ENCODE measurements around the gene HSPB7.
"Not testable (repeated sequence)": the region's sequence is repeated elsewhere in the genome, so short reads cannot be mapped to it uniquely, and the experiment has no call there.

Gene HSPB7

DNA sequence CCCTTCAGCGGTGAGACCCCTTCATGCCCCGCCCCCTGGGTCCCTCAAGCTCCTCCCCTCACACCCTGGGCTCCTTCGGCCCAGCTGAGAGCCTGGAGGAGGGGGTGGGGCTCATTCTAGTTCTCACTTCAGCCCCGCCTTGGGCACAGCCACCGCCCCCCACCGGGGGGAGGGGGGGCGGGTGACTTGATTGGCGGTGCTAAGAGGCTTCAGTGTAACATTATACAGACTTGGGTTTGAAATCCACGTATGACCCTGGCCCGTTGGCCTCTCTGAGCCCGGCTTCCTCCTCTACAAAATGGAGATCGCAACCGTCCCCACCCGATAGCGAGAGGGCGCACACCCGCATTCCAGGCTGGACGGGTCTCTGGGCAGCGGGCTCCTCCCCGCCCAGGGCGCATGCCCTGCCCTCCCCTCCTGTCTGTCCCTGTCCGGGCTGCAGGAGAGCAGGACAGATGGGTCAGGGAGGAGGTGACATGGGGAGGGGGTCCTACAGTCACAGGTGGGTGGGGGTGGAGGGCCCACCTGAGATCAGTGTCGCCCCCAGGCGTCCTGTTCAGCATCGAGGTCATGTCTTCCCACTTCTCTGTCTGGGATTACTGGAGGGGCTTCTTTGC is 30.8 kb upstream of the HSPB7 start:
- DNase-seq, result no peak

DNA sequence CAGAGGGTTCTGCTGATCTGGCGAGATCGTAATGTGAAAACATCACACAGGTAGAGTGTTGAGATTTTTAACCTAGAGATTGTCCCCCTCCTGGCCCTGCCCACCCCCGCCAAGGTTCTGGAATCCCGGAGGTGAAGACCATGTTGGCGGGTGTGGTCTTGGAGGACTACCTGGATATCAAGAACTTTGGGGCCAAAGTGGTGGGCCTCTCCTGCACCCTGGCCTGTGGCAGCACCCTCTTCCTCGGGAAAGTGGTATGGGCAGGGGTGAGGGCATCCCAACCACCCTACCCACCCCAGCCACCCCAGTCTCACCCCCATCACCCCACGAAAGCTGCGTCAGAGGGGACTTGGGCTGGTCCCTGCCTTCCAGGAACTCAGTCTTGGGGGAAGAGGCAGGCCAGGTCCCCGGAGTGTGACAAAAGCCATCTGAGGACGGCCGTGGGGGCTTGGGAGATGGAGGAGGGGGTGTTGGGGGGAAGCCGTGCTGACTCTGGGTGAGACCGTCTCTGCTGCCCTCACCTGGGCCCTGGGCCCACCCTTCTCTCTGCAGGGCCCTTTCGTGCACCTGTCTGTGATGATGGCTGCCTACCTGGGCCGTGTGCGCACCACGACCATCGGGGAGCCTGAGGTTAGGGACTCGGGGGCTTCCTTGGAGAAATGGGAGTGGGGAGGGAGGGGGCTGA is 30.1 kb upstream of the HSPB7 start:
- DNase-seq, result no peak

GRCh38 chr1:16046842-16047241 is 29.0 kb upstream of the HSPB7 start:
- DNase-seq, result no peak

DNA sequence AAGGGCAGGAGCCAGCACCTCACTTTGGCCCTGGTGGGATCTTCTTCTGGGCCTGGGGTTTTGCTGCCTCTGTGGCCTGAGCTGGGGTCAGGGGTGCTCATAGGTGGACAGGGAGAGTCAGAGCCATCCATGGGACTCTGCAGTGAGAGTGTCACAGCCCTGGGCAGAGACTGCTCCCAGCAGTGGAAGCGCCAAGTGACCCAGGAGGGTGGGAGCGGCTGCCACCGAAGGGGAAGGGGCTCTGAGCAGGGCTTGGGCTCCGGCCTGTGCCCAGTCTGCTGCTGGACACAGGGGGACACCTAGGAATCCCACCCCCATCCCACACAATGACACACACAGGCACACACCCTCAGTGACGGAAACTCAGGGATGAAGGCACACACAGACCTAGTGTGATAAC is 26.1 kb upstream of the HSPB7 start:
- no peak for DNase-seq

- DNase-seq, result no peak
Observed at GRCh38 chr1:16043521-16043920, 25.7 kb upstream of the HSPB7 start, which contains the start of gene CLCNKB. Gene CLCNKB (plus strand): TSS chr1:16043782. CDS start chr1:16044493, 711 bp downstream.

DNA sequence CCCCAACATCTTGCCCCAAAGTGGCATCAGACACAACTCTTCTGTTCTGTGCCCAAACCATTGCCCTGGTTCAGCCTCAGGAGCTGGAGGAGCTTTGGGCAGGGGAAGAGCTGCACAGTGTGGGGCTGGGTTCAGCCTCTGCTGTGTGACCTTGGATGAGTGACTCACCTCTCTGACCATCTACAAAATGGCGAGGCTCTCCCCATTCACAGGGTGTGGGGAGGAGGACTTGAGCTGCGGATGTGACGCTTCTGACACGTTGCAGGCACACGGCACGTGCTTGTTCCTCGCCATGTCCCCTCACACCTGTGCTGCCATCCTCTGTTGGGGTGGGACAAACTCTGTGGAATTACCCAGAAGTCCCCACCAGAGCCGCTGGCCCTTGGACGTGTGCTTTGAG is 24.8 kb upstream of the HSPB7 start:
- DNase-seq, result not testable (repeated sequence)

DNA sequence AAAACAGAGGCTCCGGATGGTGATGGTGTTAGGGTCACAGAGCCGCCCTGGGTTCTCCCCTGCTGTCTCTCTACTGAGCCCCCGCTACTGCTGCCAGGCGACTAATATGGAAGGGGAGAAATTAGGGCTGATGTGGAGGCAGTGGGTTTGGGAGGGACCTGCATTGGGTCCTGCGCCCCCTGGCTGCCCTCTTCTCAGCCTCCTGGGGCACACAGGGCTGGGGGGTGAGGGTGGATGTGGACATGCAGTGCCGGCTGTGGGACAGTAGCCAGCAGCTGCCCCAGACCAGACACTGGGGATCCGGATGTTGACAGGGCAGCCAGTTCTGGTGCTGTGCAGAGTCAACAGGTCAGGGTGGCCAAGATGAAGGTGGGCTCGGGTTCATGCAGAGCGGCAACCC is 24.3 kb upstream of the HSPB7 start:
- no peak for DNase-seq

DNA sequence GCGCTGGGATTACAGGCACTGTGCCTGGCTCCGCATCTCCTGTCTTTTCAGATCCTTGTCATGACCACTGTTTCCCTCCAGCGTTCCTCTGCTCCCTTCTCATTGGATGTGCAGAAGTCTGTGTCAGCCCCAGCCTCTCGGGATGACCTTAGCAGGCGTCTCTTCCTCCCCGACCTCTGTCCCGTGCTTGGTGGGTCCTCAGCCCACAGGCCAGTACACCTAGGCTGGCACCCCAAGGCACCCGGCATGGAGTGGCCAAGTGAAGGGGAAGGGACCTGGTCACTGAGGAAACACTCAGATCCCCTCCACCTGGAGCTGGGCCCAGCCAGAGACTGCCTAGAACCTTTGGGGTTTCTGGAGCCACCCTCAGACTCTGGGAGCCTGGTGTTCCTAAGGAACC is 23.4 kb upstream of the HSPB7 start:
- DNase-seq, result no peak

- DNase-seq, result not testable (repeated sequence)
Observed at GRCh38 chr1:16039871-16040270, 22.0 kb upstream of the HSPB7 start.

- no peak for DNase-seq
Observed at GRCh38 chr1:16038620-16038912, 20.7 kb upstream of the HSPB7 start.

- not testable (repeated sequence) for DNase-seq
Observed at GRCh38 chr1:16036461-16036860, 18.6 kb upstream of the HSPB7 start.

GRCh38 chr1:16033103-16033632 is 15.3 kb upstream of the HSPB7 start:
- not testable (repeated sequence) for DNase-seq

DNA sequence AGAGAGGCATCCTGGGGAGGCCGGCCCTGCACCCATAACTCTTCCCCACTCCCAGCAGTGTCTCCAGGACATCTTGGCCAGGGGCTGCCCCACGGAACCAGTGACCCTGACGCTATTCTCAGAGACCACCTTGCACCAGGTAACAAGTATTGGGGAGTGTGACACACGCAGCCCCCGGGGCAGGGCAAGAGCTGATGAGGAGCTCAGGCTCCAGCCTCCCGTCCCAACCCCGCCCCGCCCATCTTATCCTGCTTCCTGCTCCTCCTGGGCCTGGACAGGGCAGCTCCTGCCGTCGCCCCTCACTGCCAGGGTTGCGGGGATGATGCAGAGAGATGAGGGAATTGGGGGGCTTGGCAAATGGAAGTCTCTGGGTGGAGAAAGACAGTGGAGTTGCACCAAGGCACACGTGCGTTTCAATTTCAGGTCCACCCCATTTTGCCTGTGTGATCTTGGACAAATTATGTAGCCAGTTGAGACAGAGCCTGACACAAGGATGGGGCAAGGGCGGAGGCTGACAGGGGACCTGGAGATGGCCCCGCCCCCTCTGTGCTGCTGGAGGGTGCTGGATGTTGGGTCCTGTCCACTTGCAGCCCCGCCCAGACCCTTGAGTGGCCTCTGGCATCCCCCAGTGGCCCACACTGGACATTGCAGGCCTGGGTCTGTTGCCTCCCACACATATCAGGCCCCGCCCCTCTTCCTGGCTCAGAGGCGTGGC is 14.7 kb upstream of the HSPB7 start:
- peak; percentile 20 for DNase-seq

- DNase-seq, result no peak
Observed at GRCh38 chr1:16031551-16031950, 13.7 kb upstream of the HSPB7 start.

GRCh38 chr1:16029288-16029687 is 11.4 kb upstream of the HSPB7 start:
- no peak for DNase-seq

DNA sequence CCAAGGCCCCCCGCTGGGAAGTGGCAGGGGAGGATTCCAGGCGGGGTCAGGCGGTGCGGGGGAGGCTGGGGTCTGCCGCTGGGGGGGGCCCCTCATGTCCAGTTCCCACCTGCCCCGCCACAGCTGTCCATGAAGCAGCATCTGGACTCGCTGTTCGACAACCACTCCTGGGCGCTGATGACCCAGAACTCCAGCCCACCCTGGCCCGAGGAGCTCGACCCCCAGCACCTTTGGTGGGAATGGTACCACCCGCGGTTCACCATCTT is 11.1 kb upstream of the HSPB7 start:
- DNase-seq, result not testable (repeated sequence)

- no peak for DNase-seq
Observed at GRCh38 chr1:16028237-16029002, 10.6 kb upstream of the HSPB7 start.

DNA sequence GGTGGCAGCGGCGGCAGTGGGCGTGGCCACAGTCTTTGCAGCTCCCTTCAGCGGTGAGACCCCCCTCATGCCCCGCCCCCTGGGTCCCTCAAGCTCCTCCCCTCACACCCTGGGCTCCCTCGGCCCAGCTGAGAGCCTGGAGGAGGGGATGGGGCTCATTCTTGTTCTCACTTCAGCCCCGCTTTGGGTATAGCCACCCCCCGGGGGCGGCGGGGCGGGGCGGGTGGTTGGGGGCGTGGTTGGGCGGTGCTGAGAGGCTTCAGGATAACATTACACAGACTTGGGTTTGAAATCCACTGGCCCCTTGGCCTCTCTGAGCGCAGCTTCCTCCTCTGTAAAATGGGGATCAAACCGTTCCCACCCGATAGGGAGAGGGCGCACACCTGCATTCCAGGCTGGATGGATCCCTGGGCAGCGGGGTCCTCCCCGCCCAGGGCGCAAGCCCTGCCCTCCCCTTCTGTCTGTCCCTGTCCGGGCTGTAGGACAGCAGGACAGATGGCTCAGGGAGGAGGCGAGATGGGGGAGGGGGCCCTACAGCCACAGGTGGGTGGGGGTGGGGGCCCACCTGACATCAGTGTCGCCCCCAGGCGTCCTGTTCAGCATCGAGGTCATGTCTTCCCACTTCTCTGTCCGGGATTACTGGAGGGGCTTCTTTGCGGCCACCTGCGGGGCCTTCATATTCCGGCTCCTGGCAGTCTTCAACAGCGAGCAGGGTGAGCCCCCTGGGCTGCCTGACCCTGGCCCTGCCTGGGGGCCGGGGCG is 9.1 kb upstream of the HSPB7 start:
- DNase-seq, result no peak

DNA sequence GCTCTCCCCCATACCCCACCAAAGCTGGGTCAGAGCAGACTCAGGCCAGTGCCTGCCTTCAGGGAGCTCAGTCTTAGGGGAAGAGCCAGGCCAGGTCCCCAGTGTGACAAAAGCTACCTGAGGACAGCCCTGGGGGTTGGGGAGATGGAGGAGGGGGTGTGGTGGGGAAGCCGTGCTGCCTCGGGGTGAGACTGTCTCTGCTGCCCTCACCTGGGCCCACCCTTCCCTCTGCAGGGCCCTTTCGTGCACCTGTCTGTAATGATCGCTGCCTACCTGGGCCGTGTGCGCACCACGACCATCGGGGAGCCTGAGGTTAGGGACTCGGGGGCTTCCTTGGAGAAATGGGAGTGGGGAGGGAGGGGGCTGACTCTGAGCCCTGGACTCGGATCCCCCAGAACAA is 8.5 kb upstream of the HSPB7 start:
- DNase-seq, result not testable (repeated sequence)

DNA sequence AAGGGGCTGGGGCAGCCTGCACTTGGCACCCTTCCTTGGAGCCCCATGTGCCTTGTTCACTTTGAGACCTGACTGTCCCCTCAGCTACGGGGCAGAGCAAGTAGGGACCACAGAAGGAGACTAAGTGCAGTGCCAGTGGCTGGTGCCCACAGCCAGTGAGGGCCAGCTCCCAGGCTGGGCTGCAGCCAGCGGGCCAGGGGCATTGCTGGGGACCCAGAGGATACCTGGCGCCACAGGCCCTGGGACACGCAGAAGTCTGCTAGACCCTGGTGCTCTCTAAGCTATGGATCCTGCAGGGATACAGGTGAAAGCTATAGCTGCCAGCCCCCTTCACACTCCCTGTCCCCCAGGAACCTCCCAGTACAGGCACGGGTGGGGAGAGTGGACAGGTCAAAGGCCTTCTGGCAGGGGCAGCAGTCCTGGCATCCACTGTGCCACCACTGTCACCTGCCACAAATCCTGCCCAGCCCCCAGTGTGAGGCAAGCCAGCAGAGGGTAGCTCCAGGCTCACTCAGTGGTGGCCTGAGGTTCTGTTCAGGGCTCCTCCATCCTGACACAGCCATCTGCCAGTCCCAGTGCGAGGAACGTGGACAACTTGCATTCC is 5.3 kb upstream of the HSPB7 start:
- no peak for DNase-seq

- DNase-seq, result no peak
Observed at GRCh38 chr1:16022393-16022792, 4.5 kb upstream of the HSPB7 start.

- no peak for DNase-seq
Observed at GRCh38 chr1:16021681-16022080, 3.8 kb upstream of the HSPB7 start, which contains the start of gene CLCNKA. Gene CLCNKA (plus strand): TSS chr1:16022036. CDS start chr1:16022620, 584 bp downstream.
